C4-2B (cell line): ENCODE data around the gene PDZD2.

ENCODE experiments used
- CTCF ChIP-seq: fragments of 450-650 bp; conservative IDR thresholded peaks from 2 replicates; pipeline ENCODE4 v1.5.1; 2017; ENCODE audit warnings: mild to moderate bottlenecking
- ZFX ChIP-seq: fragments of 450-650 bp; IDR thresholded peaks from 2 replicates; pipeline ENCODE4 v1.6.1; 2017

DNA sequence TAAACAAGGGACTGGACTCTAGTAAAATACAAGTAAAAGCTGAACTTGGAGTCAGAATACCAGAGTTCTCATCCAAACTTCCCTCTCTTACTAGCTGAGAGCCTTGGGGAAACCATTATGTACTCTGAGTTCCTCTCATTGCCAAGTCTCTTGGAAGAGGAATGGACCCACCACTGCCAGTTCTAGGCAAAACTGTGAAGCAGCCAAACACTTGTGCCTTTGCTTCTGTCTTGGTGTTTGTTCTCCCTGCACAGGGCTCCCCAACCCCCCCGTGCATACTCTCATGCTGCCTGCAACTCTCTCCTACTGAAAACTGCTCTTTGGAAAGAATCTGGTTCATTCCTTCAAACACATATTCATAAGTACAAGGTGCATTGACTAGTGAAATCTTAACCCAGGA is 102.6 kb downstream of the PDZD2 start:
- TF ChIP-seq CTCF: no peak
- no peak for TF ChIP-seq ZFX
